GM12873 (cell line): ENCODE results near the gene CD300E.

Experiments used
- TF ChIP-seq, protein P1 (sequence below): IDR thresholded peaks from 2 replicates; pipeline ENCODE4 v1.5.1; 2012; ENCODE audit warnings: low read depth, mild to moderate bottlenecking, moderate library complexity, low read length, control low read depth; ENCODE audit not compliant: insufficient read depth; ENCODE audit errors: missing control alignments

The CD300E gene

DNA sequence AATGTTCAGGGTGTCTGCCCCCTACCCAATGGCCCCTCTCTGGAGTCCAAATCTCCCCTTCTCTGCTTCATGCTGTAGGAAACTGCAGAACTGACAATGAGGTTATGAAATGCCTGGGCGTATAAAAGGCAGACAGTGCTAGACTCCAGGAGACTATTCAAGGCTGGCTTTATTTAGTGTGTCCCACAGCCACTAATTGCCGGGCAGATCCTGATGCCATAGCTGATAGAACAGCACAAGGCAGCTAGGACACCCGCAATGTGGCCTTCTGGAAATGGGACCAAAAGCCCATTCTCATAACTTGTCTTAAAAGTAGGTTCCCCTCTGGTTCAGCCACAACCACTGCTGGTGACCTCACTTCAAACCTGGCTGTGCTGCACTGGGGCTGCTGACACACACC, 28.5 kb upstream of the CD300E start:
- TF ChIP-seq, protein P1, sequence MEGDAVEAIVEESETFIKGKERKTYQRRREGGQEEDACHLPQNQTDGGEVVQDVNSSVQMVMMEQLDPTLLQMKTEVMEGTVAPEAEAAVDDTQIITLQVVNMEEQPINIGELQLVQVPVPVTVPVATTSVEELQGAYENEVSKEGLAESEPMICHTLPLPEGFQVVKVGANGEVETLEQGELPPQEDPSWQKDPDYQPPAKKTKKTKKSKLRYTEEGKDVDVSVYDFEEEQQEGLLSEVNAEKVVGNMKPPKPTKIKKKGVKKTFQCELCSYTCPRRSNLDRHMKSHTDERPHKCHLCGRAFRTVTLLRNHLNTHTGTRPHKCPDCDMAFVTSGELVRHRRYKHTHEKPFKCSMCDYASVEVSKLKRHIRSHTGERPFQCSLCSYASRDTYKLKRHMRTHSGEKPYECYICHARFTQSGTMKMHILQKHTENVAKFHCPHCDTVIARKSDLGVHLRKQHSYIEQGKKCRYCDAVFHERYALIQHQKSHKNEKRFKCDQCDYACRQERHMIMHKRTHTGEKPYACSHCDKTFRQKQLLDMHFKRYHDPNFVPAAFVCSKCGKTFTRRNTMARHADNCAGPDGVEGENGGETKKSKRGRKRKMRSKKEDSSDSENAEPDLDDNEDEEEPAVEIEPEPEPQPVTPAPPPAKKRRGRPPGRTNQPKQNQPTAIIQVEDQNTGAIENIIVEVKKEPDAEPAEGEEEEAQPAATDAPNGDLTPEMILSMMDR, result no peak

DNA sequence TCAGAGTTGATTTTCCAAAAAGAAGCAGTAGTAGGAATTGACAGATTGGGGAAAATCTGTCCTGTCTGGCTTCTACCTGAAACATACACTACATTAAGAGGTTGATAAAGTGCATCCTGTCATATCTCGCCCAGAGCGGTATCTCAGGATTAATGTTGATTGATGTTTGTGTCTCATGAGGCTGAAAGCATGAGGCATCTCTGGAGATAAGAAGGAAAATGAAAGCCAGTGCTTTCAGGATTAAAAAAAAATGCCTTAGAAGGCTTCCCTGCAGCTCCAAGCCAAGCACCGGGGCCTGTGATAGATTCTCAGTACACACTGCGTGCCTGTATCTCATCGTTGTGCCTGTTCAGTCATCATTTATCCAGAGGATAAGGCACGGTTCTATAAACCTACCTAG, 26.4 kb upstream of the CD300E start:
- TF ChIP-seq, protein P1, result no peak

DNA sequence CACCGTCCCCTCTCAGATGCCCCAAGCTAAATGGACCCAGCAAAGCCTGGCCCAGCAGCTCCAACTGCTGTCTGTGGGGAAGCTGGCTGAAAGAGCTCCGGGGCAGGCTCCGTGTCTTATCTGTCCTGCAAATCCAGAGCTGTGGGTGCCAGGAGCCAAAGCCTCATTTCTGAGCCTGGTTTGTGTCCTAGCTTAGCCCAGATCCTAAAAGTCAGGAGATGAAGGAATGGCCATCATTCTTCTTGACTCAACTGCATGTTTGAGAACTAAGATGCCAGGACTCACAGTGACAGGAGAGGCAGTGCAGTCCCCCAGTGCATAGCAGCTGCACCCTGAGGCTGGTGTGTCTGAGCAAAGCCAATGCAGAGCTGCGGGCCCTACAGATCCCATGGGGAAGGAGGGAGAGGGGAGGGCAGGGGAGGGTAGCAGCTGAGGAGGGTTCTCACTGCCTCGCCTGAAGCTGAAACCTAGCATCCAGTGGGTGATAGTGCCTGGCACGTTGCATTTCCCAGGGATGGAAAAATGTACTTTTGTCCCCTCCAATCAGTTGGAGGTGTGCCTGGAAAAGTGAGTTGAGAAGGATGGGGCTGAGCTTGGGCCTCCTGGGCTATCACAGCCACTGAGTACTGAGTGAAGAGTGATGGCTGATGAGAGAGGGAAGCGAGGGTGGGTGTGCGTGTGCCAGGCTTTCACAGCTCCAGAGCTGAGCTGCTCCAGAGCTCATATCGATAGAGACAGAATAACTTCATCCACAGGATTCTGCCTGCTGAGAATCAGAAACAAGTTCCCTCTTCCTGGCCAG, 24.5 kb upstream of the CD300E start:
- TF ChIP-seq, protein P1, result no peak

DNA sequence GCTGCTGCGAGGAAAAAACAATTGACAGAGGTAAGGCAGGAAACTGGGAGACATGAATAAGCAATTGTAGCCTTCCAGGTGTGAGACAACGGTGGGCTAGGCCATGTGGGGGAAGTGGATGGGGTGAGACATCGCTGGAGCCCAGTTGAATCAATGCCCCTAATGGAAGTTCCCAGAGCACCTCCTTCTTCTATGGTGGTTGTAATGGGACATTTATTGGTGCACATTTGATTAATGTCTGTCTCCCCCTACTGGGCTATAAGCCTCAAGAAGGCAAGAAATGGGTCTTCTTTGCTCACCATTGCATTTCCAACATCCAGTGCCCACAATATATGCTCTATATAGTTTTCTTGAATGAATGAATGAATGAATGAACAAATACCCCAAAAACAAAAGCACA, 22.7 kb upstream of the CD300E start:
- TF ChIP-seq, protein P1, result peak; percentile 66

DNA sequence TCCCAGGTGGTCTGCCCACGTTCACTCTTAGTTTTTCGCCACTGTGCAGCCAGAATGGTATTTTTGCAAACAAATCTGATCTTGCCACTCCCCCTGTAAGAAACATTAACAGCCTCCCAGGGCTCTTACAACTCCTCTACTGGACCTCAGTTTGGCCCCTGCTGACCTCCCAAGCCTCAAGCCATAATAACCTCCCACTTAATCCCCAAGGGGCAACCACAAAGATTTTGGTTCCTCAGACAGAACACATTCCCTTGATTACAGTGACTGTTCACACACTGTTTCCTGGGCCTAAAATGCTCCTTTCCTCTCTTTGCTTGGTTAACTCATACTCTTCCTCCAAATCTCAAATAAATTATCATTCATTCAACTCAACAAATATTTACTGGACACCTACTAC, 21.5 kb upstream of the CD300E start:
- TF ChIP-seq, protein P1, result no peak

DNA sequence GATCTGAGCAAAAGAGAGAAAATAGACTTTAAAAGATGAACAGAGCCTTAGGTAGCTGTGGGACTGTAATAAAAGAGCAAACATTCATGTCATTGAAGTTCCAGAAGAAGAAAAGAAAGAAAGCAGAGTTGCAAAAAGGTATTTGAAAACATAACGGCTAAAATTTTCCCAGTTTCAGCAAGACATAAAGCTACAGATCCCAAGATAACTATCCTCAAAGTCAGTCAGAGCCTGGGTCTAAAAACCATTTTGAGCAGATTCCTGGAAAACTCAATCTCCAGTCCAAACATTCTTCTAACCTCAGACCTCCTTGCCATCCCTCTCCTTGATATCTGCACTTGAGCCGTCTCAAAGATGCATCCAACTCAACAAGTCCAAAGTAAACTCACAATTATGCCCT, 20.9 kb upstream of the CD300E start:
- TF ChIP-seq, protein P1, result no peak

DNA sequence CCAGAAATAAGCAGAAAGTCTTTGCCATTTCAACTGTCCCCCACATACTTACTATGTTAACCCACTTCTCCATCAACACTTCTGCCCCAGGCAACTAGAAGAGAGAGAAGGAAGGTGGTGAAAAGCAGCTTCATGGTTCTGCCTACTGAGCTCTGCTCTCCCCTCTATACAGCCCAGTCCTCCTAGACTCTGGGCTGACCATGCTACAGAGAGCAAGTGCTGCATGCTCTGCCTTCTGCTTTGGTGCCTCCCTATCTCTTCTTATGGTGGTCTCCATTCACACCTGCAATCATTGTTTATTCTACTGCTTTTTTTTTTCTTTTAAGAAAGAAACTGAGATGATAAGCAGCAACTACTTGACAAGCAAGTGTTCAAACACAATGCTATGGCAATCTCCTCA, 20.3 kb upstream of the CD300E start:
- TF ChIP-seq, protein P1, result no peak
